Measurements from ENCODE around the gene TFAP2A. TPM values are rescaled to one million over a fixed set of nuclear protein-coding genes. Genes with fewer than 3 reads are reported as not detected.

Gene TFAP2A
- total RNA-seq, 1 donor from 2014 or later = 0.32 TPM

GRCh38 chr6:10391799-10392198 is 23.1 kb downstream of the TFAP2A start:
- no peak overlapping the region for H3K4me3 Mint-ChIP-seq (ENCODE audit: unreplicated experiment)
- TF ChIP-seq CTCF (IDR thresholded peaks at IDR 0.05; ENCODE audit: partially characterized antibody, unreplicated experiment) = no peak
- H3K4me1 Mint-ChIP-seq (ENCODE audit: low read depth, unreplicated experiment) = peaks cover 12% of the 10 kb centered on the region
- DNase-seq = no peak
- peaks cover 63% of the 10 kb centered on the region for H3K27me3 Mint-ChIP-seq (ENCODE audit: unreplicated experiment)
- H3K36me3 Mint-ChIP-seq (ENCODE audit: unreplicated experiment) = peaks cover 4% of the 10 kb centered on the region
- H3K27ac Mint-ChIP-seq (ENCODE audit: unreplicated experiment) = no peak overlapping the region
- peaks cover 14% of the 10 kb centered on the region for H3K9me3 Mint-ChIP-seq (ENCODE audit: unreplicated experiment)

- Mint-ChIP-seq H3K9me3 (ENCODE audit: unreplicated experiment) (peaks cover 12% of the 10 kb centered on the region), H3K4me1 (ENCODE audit: low read depth, unreplicated experiment) (peaks cover 12% of the 10 kb centered on the region), H3K27ac (ENCODE audit: unreplicated experiment) (no peak overlapping the region), H3K4me3 (ENCODE audit: unreplicated experiment) (no peak overlapping the region), H3K36me3 (ENCODE audit: unreplicated experiment) (peaks cover 4% of the 10 kb centered on the region), H3K27me3 (ENCODE audit: unreplicated experiment) (peaks cover 67% of the 10 kb centered on the region)
- TF ChIP-seq CTCF (IDR thresholded peaks at IDR 0.05; ENCODE audit: partially characterized antibody, unreplicated experiment) = no peak
- DNase-seq = no peak
These were observed 23.6 kb downstream of the TFAP2A start for GRCh38 chr6:10391299-10391630.

GRCh38 chr6:10390495-10391298 is 24.2 kb downstream of the TFAP2A start:
- no peak overlapping the region for H3K27ac Mint-ChIP-seq (ENCODE audit: unreplicated experiment)
- peaks cover 4% of the 10 kb centered on the region for H3K36me3 Mint-ChIP-seq (ENCODE audit: unreplicated experiment)
- peaks cover 65% of the 10 kb centered on the region for H3K27me3 Mint-ChIP-seq (ENCODE audit: unreplicated experiment)
- TF ChIP-seq CTCF (IDR thresholded peaks at IDR 0.05; ENCODE audit: partially characterized antibody, unreplicated experiment) = no peak
- H3K4me1 Mint-ChIP-seq (ENCODE audit: low read depth, unreplicated experiment) = peaks cover 11% of the 10 kb centered on the region
- DNase-seq = no peak
- H3K4me3 Mint-ChIP-seq (ENCODE audit: unreplicated experiment) = peak overlapping the region; percentile 52
- peaks cover 8% of the 10 kb centered on the region for H3K9me3 Mint-ChIP-seq (ENCODE audit: unreplicated experiment)

- peaks cover 8% of the 10 kb centered on the region for H3K9me3 Mint-ChIP-seq (ENCODE audit: unreplicated experiment)
- peak overlapping the region; percentile 34 for H3K27ac Mint-ChIP-seq (ENCODE audit: unreplicated experiment)
- H3K4me3 Mint-ChIP-seq (ENCODE audit: unreplicated experiment) = peak overlapping the region; percentile 87
- TF ChIP-seq CTCF (IDR thresholded peaks at IDR 0.05; ENCODE audit: partially characterized antibody, unreplicated experiment) = no peak
- H3K4me1 Mint-ChIP-seq (ENCODE audit: low read depth, unreplicated experiment) = peaks cover 11% of the 10 kb centered on the region
- H3K27me3 Mint-ChIP-seq (ENCODE audit: unreplicated experiment) = peaks cover 64% of the 10 kb centered on the region
- peaks cover 4% of the 10 kb centered on the region for H3K36me3 Mint-ChIP-seq (ENCODE audit: unreplicated experiment)
- no peak for DNase-seq
These were observed 25.0 kb downstream of the TFAP2A start for GRCh38 chr6:10389739-10390494.

All from glutamatergic neuron (in vitro differentiated cells).